Measurements from ENCODE around the gene LKAAEAR1. TPM values are rescaled to one million over a fixed set of nuclear protein-coding genes. Genes with fewer than 3 reads are reported as not detected.

The LKAAEAR1 gene
- total and polyA plus RNA-seq, 2 of the 13 experiments (the other 11 are each of a cell fraction or from before 2014, with no cell fraction given), result not detected

DNA sequence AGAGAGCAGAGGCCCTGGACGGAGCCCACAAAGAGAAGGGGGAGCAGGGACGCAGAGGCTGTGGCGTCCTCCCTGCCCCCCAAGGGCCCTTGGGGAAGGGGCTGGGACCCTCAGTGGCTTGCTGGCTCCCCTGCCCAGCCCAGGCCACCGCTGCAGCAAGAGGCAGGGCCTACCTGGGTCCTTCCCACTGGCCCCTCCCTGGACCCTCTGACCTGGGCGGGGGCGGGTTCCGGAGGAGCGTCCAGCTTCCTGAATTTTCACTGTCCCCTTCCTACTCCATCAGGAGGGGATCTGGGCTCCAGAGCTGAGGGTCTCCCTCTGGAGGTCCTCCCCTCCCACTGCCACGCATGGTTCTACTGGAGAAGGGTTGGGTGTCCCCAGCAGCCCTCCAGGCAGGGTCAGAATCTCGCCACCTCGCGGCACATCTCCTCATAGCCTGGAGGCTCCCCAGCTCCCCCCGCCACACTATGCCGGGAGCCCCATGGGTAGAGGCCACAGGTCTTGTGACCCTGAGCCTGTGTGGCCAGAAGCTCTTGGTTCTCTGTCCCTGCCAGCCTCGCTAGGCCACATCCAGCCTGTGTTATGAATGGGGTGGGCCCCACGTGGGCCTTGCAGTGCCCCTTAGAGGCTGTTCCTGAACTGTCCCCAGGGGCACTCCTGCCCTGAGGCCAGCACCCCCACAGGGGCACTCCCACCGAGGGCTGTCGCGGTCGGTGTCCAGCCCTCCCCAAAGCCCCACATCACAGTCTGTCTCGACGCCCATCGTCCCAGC lies 33.8 kb downstream of the LKAAEAR1 start (continued):
- TF ChIP-seq, protein P1, sequence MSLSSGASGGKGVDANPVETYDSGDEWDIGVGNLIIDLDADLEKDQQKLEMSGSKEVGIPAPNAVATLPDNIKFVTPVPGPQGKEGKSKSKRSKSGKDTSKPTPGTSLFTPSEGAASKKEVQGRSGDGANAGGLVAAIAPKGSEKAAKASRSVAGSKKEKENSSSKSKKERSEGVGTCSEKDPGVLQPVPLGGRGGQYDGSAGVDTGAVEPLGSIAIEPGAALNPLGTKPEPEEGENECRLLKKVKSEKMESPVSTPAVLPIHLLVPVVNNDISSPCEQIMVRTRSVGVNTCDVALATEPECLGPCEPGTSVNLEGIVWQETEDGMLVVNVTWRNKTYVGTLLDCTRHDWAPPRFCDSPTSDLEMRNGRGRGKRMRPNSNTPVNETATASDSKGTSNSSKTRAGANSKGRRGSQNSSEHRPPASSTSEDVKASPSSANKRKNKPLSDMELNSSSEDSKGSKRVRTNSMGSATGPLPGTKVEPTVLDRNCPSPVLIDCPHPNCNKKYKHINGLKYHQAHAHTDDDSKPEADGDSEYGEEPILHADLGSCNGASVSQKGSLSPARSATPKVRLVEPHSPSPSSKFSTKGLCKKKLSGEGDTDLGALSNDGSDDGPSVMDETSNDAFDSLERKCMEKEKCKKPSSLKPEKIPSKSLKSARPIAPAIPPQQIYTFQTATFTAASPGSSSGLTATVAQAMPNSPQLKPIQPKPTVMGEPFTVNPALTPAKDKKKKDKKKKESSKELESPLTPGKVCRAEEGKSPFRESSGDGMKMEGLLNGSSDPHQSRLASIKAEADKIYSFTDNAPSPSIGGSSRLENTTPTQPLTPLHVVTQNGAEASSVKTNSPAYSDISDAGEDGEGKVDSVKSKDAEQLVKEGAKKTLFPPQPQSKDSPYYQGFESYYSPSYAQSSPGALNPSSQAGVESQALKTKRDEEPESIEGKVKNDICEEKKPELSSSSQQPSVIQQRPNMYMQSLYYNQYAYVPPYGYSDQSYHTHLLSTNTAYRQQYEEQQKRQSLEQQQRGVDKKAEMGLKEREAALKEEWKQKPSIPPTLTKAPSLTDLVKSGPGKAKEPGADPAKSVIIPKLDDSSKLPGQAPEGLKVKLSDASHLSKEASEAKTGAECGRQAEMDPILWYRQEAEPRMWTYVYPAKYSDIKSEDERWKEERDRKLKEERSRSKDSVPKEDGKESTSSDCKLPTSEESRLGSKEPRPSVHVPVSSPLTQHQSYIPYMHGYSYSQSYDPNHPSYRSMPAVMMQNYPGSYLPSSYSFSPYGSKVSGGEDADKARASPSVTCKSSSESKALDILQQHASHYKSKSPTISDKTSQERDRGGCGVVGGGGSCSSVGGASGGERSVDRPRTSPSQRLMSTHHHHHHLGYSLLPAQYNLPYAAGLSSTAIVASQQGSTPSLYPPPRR (CRISPR knock-in tag; IDR thresholded peaks at IDR 0.05; ENCODE audit: borderline replicate concordance), result no peak
- TF ChIP-seq SRSF9 (IDR thresholded peaks at IDR 0.05; ENCODE audit: borderline replicate concordance, insufficient read depth, low read depth, low read length, poor library complexity, severe bottlenecking) (no peak), SPEN (CRISPR knock-in tag; IDR thresholded peaks at IDR 0.05; ENCODE audit: low read depth) (peak; percentile 48; the same call in 1 of the 2 replicates), RARA (CRISPR knock-in tag; IDR thresholded peaks at IDR 0.05) (0 out of 2 replicates have a peak, but pooled peaks have one; percentile 23), RFXANK (CRISPR knock-in tag; IDR thresholded peaks at IDR 0.05) (0 out of 2 replicates have a peak, but pooled peaks have one; percentile 69), NR2F1 (CRISPR knock-in tag; IDR thresholded peaks at IDR 0.05) (peak in 1 of 2 experiments; percentile 27; a peak in 2 of 4 replicates), SOX5 (CRISPR knock-in tag; IDR thresholded peaks at IDR 0.05; ENCODE audit: borderline replicate concordance) (peak; percentile 42; the same call in 1 of the 2 replicates), MED1 (CRISPR knock-in tag; IDR thresholded peaks at IDR 0.05) (peak; percentile 85), ZFP36L1 (CRISPR knock-in tag; IDR thresholded peaks at IDR 0.05) (peak; percentile 91; the same call in 1 of the 2 replicates), ZNF180 (CRISPR knock-in tag; IDR thresholded peaks at IDR 0.05; ENCODE audit: borderline replicate concordance, low read depth) (peak; percentile 78; the same call in 1 of the 2 replicates), ZNF790 (CRISPR knock-in tag; IDR thresholded peaks at IDR 0.05; ENCODE audit: borderline replicate concordance) (no peak), AHR (CRISPR knock-in tag; IDR thresholded peaks at IDR 0.05) (peak; percentile 67; the same call in 1 of the 2 replicates), ZNF160 (CRISPR knock-in tag; IDR thresholded peaks at IDR 0.05) (peak; percentile 65; the same call in 1 of the 2 replicates), AGO2 (optimal IDR thresholded peaks at IDR 0.05; ENCODE audit: low read depth, low read length) (peak; percentile 94), ZNF749 (CRISPR knock-in tag; IDR thresholded peaks at IDR 0.05; ENCODE audit: borderline replicate concordance) (peak; percentile 9; the same call in 1 of the 2 replicates)
- TF ChIP-seq, protein P2, sequence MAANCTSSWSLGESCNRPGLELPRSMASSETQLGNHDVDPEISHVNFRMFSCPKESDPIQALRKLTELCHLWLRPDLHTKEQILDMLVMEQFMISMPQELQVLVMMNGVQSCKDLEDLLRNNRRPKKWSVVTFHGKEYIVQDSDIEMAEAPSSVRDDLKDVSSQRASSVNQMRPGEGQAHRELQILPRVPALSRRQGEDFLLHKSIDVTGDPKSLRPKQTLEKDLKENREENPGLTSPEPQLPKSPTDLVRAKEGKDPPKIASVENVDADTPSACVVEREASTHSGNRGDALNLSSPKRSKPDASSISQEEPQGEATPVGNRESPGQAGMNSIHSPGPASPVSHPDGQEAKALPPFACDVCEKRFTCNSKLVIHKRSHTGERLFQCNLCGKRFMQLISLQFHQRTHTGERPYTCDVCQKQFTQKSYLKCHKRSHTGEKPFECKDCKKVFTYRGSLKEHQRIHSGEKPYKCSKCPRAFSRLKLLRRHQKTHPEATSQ (CRISPR knock-in tag; IDR thresholded peaks at IDR 0.05; ENCODE audit: borderline replicate concordance), result peak; percentile 94; the same call in 1 of the 2 replicates
- TF ChIP-seq, protein P3, sequence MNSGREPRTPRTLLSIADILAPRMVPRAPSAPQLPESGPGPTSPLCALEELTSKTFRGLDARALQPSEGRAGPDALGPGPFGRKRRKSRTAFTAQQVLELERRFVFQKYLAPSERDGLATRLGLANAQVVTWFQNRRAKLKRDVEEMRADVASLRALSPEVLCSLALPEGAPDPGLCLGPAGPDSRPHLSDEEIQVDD (CRISPR knock-in tag; IDR thresholded peaks at IDR 0.05; ENCODE audit: borderline replicate concordance), result no peak
- TF ChIP-seq, protein P4, sequence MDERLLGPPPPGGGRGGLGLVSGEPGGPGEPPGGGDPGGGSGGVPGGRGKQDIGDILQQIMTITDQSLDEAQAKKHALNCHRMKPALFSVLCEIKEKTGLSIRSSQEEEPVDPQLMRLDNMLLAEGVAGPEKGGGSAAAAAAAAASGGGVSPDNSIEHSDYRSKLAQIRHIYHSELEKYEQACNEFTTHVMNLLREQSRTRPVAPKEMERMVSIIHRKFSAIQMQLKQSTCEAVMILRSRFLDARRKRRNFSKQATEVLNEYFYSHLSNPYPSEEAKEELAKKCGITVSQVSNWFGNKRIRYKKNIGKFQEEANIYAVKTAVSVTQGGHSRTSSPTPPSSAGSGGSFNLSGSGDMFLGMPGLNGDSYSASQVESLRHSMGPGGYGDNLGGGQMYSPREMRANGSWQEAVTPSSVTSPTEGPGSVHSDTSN (CRISPR knock-in tag; IDR thresholded peaks at IDR 0.05), result no peak
- TF ChIP-seq, protein P5, sequence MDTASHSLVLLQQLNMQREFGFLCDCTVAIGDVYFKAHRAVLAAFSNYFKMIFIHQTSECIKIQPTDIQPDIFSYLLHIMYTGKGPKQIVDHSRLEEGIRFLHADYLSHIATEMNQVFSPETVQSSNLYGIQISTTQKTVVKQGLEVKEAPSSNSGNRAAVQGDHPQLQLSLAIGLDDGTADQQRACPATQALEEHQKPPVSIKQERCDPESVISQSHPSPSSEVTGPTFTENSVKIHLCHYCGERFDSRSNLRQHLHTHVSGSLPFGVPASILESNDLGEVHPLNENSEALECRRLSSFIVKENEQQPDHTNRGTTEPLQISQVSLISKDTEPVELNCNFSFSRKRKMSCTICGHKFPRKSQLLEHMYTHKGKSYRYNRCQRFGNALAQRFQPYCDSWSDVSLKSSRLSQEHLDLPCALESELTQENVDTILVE (CRISPR knock-in tag; IDR thresholded peaks at IDR 0.05), result peak; percentile 72; the same call in 1 of the 2 replicates

All from HepG2 (cell line).